Prostate gland (tissue), 2 donors: ENCODE measurements around the gene MICALL2.

Experiments
- CTCF ChIP-seq, 4 experiments: fragments of 200-600 bp in 2 of 4; fragments of 450-650 bp in 2 of 4; sonication (generic) in 2 of 4; IDR thresholded peaks; 1 replicate in 3 of 4; 2 replicates in 1 of 4; pipeline ENCODE4 v1.5.1; 2016 to 2019; ENCODE audit warnings: antibody characterized with exemption in 4 of 4, mild to moderate bottlenecking in 2 of 4, moderate library complexity in 2 of 4
- POLR2A ChIP-seq: fragments of 450-650 bp; IDR thresholded peaks from one replicate; pipeline ENCODE4 v1.6.1; 2016; ENCODE audit warnings: antibody characterized with exemption, mild to moderate bottlenecking
- POLR2AphosphoS5 ChIP-seq: sonication (generic); formaldehyde crosslinking; IDR thresholded peaks from one replicate; pipeline ENCODE4 v1.6.1; 2017; ENCODE audit warnings: antibody characterized with exemption

- TF ChIP-seq CTCF (IDR thresholded peaks at IDR 0.05): no peak
- TF ChIP-seq POLR2A: no peak
- TF ChIP-seq POLR2AphosphoS5: no peak
Measured at GRCh38 chr7:1494447-1494846, 35.2 kb upstream of the MICALL2 start.
